H9 (cell line): ENCODE results near the gene MRPS18A. TPM values are rescaled to one million over a fixed set of nuclear protein-coding genes. Genes with fewer than 3 reads are reported as not detected.

Source experiments
- DNase-seq: peaks from one replicate; pipeline ENCODE4 v3.0.0-alpha.2; 2017
- H2AFZ ChIP-seq: one replicate; pipeline ENCODE4 v1.6.1; 2013; ENCODE audit warnings: mild to moderate bottlenecking, low read length, control low read depth, moderate library complexity
- H2AK5ac ChIP-seq: 2 replicates; pipeline ENCODE4 v1.6.1; 2013; ENCODE audit warnings: low read length, control low read depth, mixed read lengths; ENCODE audit not compliant: insufficient read length
- H2BK120ac ChIP-seq: one replicate; pipeline ENCODE4 v1.6.1; 2013; ENCODE audit warnings: low read depth, mild to moderate bottlenecking, low read length, control low read depth, inconsistent platforms; ENCODE audit not compliant: poor library complexity, severe bottlenecking
- H2BK12ac ChIP-seq: 2 replicates; pipeline ENCODE4 v1.6.1; 2013; ENCODE audit warnings: low read length, control low read depth, mixed read lengths, low read depth; ENCODE audit not compliant: insufficient read length
- H2BK15ac ChIP-seq: 2 replicates; pipeline ENCODE4 v1.6.1; 2013; ENCODE audit warnings: low read depth, low read length, control low read depth
- H2BK20ac ChIP-seq: one replicate; pipeline ENCODE4 v1.6.1; 2013; ENCODE audit warnings: low read depth, mild to moderate bottlenecking, low read length, control low read depth, inconsistent platforms; ENCODE audit not compliant: poor library complexity, severe bottlenecking
- H2BK5ac ChIP-seq: 2 replicates; pipeline ENCODE4 v1.6.1; 2013; ENCODE audit warnings: low read length, control low read depth, mixed read lengths; ENCODE audit not compliant: insufficient read length
- H3K14ac ChIP-seq: 2 replicates; pipeline ENCODE4 v1.6.1; 2013; ENCODE audit warnings: low read length, control low read depth; ENCODE audit not compliant: insufficient read depth
- H3K18ac ChIP-seq: 2 replicates; pipeline ENCODE4 v1.6.1; 2013; ENCODE audit warnings: low read depth, mild to moderate bottlenecking, mixed read lengths, low read length, control low read depth; ENCODE audit not compliant: insufficient read length
- H3K23ac ChIP-seq: 2 replicates; pipeline ENCODE4 v1.6.1; 2013; ENCODE audit warnings: low read length, control low read depth, mixed read lengths, low read depth; ENCODE audit not compliant: insufficient read length
- H3K23me2 ChIP-seq: 2 replicates; pipeline ENCODE4 v1.6.1; 2013; ENCODE audit warnings: low read depth, mild to moderate bottlenecking, mixed read lengths, low read length, control low read depth; ENCODE audit not compliant: insufficient read length, poor library complexity, severe bottlenecking
- H3K27ac ChIP-seq: 2 replicates; pipeline ENCODE4 v1.5.1; 2013; ENCODE audit warnings: low read length, control low read depth, mixed read lengths, low read depth; ENCODE audit not compliant: insufficient read length
- H3K27me3 ChIP-seq: 2 replicates; pipeline ENCODE4 v1.6.1; 2013; ENCODE audit warnings: low read length, control low read depth, inconsistent platforms; ENCODE audit not compliant: insufficient read depth
- H3K4ac ChIP-seq: 2 replicates; pipeline ENCODE4 v1.6.1; 2013; ENCODE audit warnings: low read depth, mild to moderate bottlenecking, control low read depth, inconsistent platforms, low read length, moderate library complexity
- H3K4me1 ChIP-seq: 2 replicates; pipeline ENCODE4 v1.6.1; 2013; ENCODE audit warnings: low read length, control low read depth, inconsistent platforms; ENCODE audit not compliant: insufficient read depth
- H3K4me2 ChIP-seq: 2 replicates; pipeline ENCODE4 v1.6.1; 2013; ENCODE audit warnings: low read length, control low read depth, mixed read lengths; ENCODE audit not compliant: insufficient read length, insufficient read depth
- H3K56ac ChIP-seq: 2 replicates; pipeline ENCODE4 v1.6.1; 2013; ENCODE audit warnings: low read depth, mild to moderate bottlenecking, mixed read lengths, low read length, control low read depth; ENCODE audit not compliant: insufficient read length
- H3K79me1 ChIP-seq: 2 replicates; pipeline ENCODE4 v1.6.1; 2013; ENCODE audit warnings: low read depth, mild to moderate bottlenecking, moderate library complexity, low read length, control low read depth, inconsistent platforms; ENCODE audit not compliant: insufficient read depth, poor library complexity, severe bottlenecking
- H3K79me2 ChIP-seq: 2 replicates; pipeline ENCODE4 v1.6.1; 2013; ENCODE audit warnings: low read length, control low read depth, inconsistent platforms; ENCODE audit not compliant: insufficient read depth
- H3K9ac ChIP-seq: 2 replicates; pipeline ENCODE4 v1.6.1; 2013; ENCODE audit warnings: low read length, control low read depth, mixed read lengths; ENCODE audit not compliant: insufficient read length; ENCODE audit errors: extremely low read depth
- H3K9me3 ChIP-seq: one replicate; pipeline ENCODE4 v1.6.1; 2013; ENCODE audit warnings: low read depth, low read length, inconsistent platforms; ENCODE audit not compliant: control insufficient read depth
- H3T11ph ChIP-seq: one replicate; pipeline ENCODE4 v1.6.1; 2013; ENCODE audit warnings: mild to moderate bottlenecking, low read length, control low read depth, inconsistent platforms
- H4K20me1 ChIP-seq: one replicate; pipeline ENCODE4 v1.6.1; 2013; ENCODE audit not compliant: control insufficient read depth, insufficient read length, insufficient read depth
- H4K5ac ChIP-seq: 2 replicates; pipeline ENCODE4 v1.6.1; 2013; ENCODE audit warnings: low read depth, mild to moderate bottlenecking, mixed read lengths, low read length, control low read depth; ENCODE audit not compliant: insufficient read length
- H4K8ac ChIP-seq: replicated peaks from 2 replicates; pipeline ENCODE4 v1.6.1; 2013; ENCODE audit warnings: low read length, control low read depth, mixed read lengths, low read depth; ENCODE audit not compliant: insufficient read length
- H4K91ac ChIP-seq: 2 replicates; pipeline ENCODE4 v1.6.1; 2013; ENCODE audit warnings: low read depth, mild to moderate bottlenecking, moderate library complexity, mixed read lengths, low read length, control low read depth; ENCODE audit not compliant: insufficient read length
- H3K27ac Mint-ChIP-seq, 3 experiments: 2 replicates in 2 of 3; 3 replicates in 1 of 3; pipeline ENCODE4 v1.8.0; 2020 to 2021; ENCODE audit warnings: mixed read lengths in 3 of 3, mild to moderate bottlenecking in 1 of 3, moderate library complexity in 1 of 3
- H3K27me3 Mint-ChIP-seq: 2 replicates; pipeline ENCODE4 v1.8.0; 2021; ENCODE audit warnings: low read depth, mild to moderate bottlenecking, moderate library complexity, mixed read lengths
- H3K36me3 Mint-ChIP-seq, 3 experiments: 2 replicates in 2 of 3; 3 replicates in 1 of 3; pipeline ENCODE4 v1.8.0; 2020 to 2021; ENCODE audit warnings: low read depth in 3 of 3, mixed read lengths in 3 of 3; ENCODE audit not compliant: insufficient read depth in 1 of 3
- H3K4me1 Mint-ChIP-seq, 2 experiments: 2 replicates each; pipeline ENCODE4 v1.8.0; 2020; ENCODE audit warnings: mixed read lengths in 2 of 2
- H3K4me3 Mint-ChIP-seq, 2 experiments: 2 replicates in 1 of 2; 3 replicates in 1 of 2; pipeline ENCODE4 v1.8.0; 2020 to 2021; ENCODE audit warnings: mild to moderate bottlenecking in 2 of 2, mixed read lengths in 2 of 2, moderate library complexity in 1 of 2
- H3K9me3 Mint-ChIP-seq, 2 experiments: 2 replicates in 1 of 2; 3 replicates in 1 of 2; pipeline ENCODE4 v1.8.0; 2020; ENCODE audit warnings: mild to moderate bottlenecking in 2 of 2, mixed read lengths in 2 of 2, moderate library complexity in 1 of 2
- CTCF ChIP-seq: fragments of 200-600 bp; sonication (generic); conservative IDR thresholded peaks from 3 replicates; pipeline ENCODE4 v1.8.0; 2021; ENCODE audit warnings: antibody characterized with exemption, mild to moderate bottlenecking
- WGBS: extraction: QIAGEN DNeasy Blood & Tissue Kit; methylation state at CpG from one replicate; pipeline ENCODE4 v1.1.7; 2013; ENCODE audit warnings: missing lambda C conversion rate, low lambda C conversion rate, mixed read lengths; ENCODE audit not compliant: insufficient read length; ENCODE audit errors: extremely low coverage; 5-methylcytosine and 5-hydroxymethylcytosine counted together
- total RNA-seq: library from RNA; stranded (reverse); gene quantifications from 2 replicates; pipeline ENCODE4 v1.2.1, GENCODE V29; 2021

The MRPS18A gene
- total RNA-seq, 1 experiment from 2014 or later = 65.1 TPM

DNA sequence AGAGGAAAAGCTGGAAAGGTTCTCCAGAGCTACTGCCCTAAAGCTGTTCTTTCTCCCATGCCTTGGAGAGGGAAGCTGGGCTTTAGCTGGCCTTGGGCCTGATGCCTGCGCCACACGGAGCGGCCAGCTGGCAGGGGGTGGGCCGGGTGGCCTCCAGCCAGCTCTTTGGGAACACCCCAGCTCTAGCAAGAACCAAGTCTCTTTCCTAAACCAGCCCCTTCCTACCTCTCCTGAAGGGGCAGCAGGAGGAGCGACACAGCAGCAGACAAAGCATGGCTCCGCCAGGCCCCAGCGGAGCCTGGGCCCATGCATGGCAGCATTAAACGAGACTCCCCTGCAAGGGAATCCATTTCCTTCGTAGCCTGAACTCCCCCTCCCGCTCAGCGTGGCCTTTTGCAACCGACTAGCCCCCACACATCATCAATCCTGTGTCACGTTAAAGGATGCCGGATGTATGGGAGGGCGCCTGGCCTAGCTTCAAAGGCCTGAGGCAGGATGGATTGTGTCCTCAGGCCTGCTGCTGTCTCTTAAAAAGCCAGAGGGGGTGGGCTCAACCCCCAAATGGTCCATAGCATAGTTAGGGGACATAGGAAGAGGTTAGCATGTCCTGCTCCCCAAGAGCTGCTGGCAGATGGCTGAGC is 14.0 kb downstream of the MRPS18A start:
- Histone ChIP-seq H4K20me1 (no peaks in the 10 kb centered on the region), H4K8ac (no peak overlapping the region), H3K4me2 (no peak overlapping the region), H2AK5ac (no peak overlapping the region), H3K4me1 (no peaks in the 10 kb centered on the region), H3K56ac (no peak overlapping the region), H3K9ac (no peak overlapping the region), H2BK120ac (no peak overlapping the region), H3K9me3 (no peaks in the 10 kb centered on the region), H2BK20ac (no peak overlapping the region), H3K14ac (no peak overlapping the region), H2BK12ac (no peak overlapping the region), H4K91ac (no peak overlapping the region), H3K79me2 (no peaks in the 10 kb centered on the region), H3T11ph (no peak overlapping the region), H3K27ac (no peak overlapping the region), H2BK15ac (no peak overlapping the region), H3K18ac (no peak overlapping the region), H3K27me3 (no peaks in the 10 kb centered on the region; the same call in 1 of the 2 replicates), H2AFZ (no peak overlapping the region), H3K79me1 (no peaks in the 10 kb centered on the region), H2BK5ac (no peak overlapping the region), H4K5ac (no peak overlapping the region), H3K23ac (no peak overlapping the region), H3K23me2 (no peaks in the 10 kb centered on the region), H3K4ac (no peak overlapping the region)
- WGBS = no CpG with 5 or more reads among the region's 15 CpGs
- no peak for DNase-seq
- no peak for TF ChIP-seq CTCF
- H3K27me3 Mint-ChIP-seq = peaks cover 1% of the 10 kb centered on the region; the same call in 1 of the 2 replicates
- H3K9me3 Mint-ChIP-seq = no peaks in the 10 kb centered on the region; a peak in 1 of 5 replicates
- H3K36me3 Mint-ChIP-seq = peaks cover 38 to 82% (median 62%) of the 10 kb centered on the region in 3 experiments
- H3K4me1 Mint-ChIP-seq = peaks cover 16 to 21% of the 10 kb centered on the region in 2 experiments
- no peak overlapping the region for H3K27ac Mint-ChIP-seq
- H3K4me3 Mint-ChIP-seq = no peak overlapping the region
